Measurements from ENCODE around the gene AMACR.

Gene AMACR

GRCh38 chr5:33941090-33941489, 66.8 kb downstream of the AMACR start:
- Mint-ChIP-seq H3K4me1 (ENCODE audit: low read depth) (no peaks in the 10 kb centered on the region), H3K4me3 (no peak overlapping the region), H3K9me3 (no peaks in the 10 kb centered on the region), H3K27me3 (ENCODE audit: low read depth) (peaks cover 58% of the 10 kb centered on the region), H3K36me3 (ENCODE audit: low read depth) (no peaks in the 10 kb centered on the region), H3K27ac (no peak overlapping the region)

GRCh38 chr5:33939556-33940262, 68.1 kb downstream of the AMACR start:
- H3K9me3 Mint-ChIP-seq, result no peaks in the 10 kb centered on the region
- no peaks in the 10 kb centered on the region for H3K36me3 Mint-ChIP-seq (ENCODE audit: low read depth)
- H3K4me1 Mint-ChIP-seq (ENCODE audit: low read depth), result no peaks in the 10 kb centered on the region
- H3K27ac Mint-ChIP-seq, result no peak overlapping the region
- H3K27me3 Mint-ChIP-seq (ENCODE audit: low read depth), result peaks cover 68% of the 10 kb centered on the region
- H3K4me3 Mint-ChIP-seq, result no peak overlapping the region

GRCh38 chr5:33938881-33939280, 69.0 kb downstream of the AMACR start:
- no peaks in the 10 kb centered on the region for H3K36me3 Mint-ChIP-seq (ENCODE audit: low read depth)
- H3K27ac Mint-ChIP-seq, result no peak overlapping the region
- H3K9me3 Mint-ChIP-seq, result no peaks in the 10 kb centered on the region
- H3K27me3 Mint-ChIP-seq (ENCODE audit: low read depth), result peaks cover 74% of the 10 kb centered on the region
- H3K4me3 Mint-ChIP-seq, result no peak overlapping the region
- no peaks in the 10 kb centered on the region for H3K4me1 Mint-ChIP-seq (ENCODE audit: low read depth)

- Mint-ChIP-seq H3K36me3 (ENCODE audit: low read depth) (no peaks in the 10 kb centered on the region), H3K27me3 (ENCODE audit: low read depth) (peaks cover 74% of the 10 kb centered on the region), H3K4me3 (no peak overlapping the region), H3K4me1 (ENCODE audit: low read depth) (no peaks in the 10 kb centered on the region), H3K27ac (no peak overlapping the region), H3K9me3 (no peaks in the 10 kb centered on the region)
Measured at GRCh38 chr5:33938507-33938796, 69.4 kb downstream of the AMACR start.

GRCh38 chr5:33937707-33938506, 69.9 kb downstream of the AMACR start:
- Mint-ChIP-seq H3K4me1 (ENCODE audit: low read depth) (no peaks in the 10 kb centered on the region), H3K9me3 (no peaks in the 10 kb centered on the region), H3K36me3 (ENCODE audit: low read depth) (no peaks in the 10 kb centered on the region), H3K27me3 (ENCODE audit: low read depth) (peaks cover 74% of the 10 kb centered on the region), H3K4me3 (no peak overlapping the region), H3K27ac (no peak overlapping the region)

- Mint-ChIP-seq H3K36me3 (ENCODE audit: low read depth) (no peaks in the 10 kb centered on the region), H3K27me3 (ENCODE audit: low read depth) (peaks cover 71% of the 10 kb centered on the region), H3K4me3 (no peak overlapping the region), H3K9me3 (no peaks in the 10 kb centered on the region), H3K27ac (no peak overlapping the region), H3K4me1 (ENCODE audit: low read depth) (no peaks in the 10 kb centered on the region)
Measured at GRCh38 chr5:33937017-33937706, 70.7 kb downstream of the AMACR start.

- Mint-ChIP-seq H3K4me3 (no peak within 1 kb of the TSS), H3K27ac (no peak within 1 kb of the TSS), H3K36me3 (ENCODE audit: low read depth) (no peaks in the 10 kb centered on the region), H3K9me3 (no peaks in the 10 kb centered on the region), H3K27me3 (ENCODE audit: low read depth) (peaks cover 68% of the 10 kb centered on the region), H3K4me1 (ENCODE audit: low read depth) (no peaks in the 10 kb centered on the region)
Measured at GRCh38 chr5:33936381-33937016, 71.4 kb downstream of the AMACR start, which contains the start of gene RXFP3. Gene RXFP3 (plus strand): TSS chr5:33936386. CDS start chr5:33936741, 355 bp downstream.
